ENCODE data around the gene TAS2R16. TPM values are rescaled to one million over a fixed set of nuclear protein-coding genes. Genes with fewer than 3 reads are reported as not detected.

Gene TAS2R16
- total RNA-seq, 4 donors from 2014 or later, result not detected

- TF ChIP-seq, protein P1, sequence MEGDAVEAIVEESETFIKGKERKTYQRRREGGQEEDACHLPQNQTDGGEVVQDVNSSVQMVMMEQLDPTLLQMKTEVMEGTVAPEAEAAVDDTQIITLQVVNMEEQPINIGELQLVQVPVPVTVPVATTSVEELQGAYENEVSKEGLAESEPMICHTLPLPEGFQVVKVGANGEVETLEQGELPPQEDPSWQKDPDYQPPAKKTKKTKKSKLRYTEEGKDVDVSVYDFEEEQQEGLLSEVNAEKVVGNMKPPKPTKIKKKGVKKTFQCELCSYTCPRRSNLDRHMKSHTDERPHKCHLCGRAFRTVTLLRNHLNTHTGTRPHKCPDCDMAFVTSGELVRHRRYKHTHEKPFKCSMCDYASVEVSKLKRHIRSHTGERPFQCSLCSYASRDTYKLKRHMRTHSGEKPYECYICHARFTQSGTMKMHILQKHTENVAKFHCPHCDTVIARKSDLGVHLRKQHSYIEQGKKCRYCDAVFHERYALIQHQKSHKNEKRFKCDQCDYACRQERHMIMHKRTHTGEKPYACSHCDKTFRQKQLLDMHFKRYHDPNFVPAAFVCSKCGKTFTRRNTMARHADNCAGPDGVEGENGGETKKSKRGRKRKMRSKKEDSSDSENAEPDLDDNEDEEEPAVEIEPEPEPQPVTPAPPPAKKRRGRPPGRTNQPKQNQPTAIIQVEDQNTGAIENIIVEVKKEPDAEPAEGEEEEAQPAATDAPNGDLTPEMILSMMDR (IDR thresholded peaks at IDR 0.05; ENCODE audit: low read depth), result no peak
These were observed 30.8 kb upstream of the TAS2R16 start for GRCh38 chr7:123026251-123026650.

DNA sequence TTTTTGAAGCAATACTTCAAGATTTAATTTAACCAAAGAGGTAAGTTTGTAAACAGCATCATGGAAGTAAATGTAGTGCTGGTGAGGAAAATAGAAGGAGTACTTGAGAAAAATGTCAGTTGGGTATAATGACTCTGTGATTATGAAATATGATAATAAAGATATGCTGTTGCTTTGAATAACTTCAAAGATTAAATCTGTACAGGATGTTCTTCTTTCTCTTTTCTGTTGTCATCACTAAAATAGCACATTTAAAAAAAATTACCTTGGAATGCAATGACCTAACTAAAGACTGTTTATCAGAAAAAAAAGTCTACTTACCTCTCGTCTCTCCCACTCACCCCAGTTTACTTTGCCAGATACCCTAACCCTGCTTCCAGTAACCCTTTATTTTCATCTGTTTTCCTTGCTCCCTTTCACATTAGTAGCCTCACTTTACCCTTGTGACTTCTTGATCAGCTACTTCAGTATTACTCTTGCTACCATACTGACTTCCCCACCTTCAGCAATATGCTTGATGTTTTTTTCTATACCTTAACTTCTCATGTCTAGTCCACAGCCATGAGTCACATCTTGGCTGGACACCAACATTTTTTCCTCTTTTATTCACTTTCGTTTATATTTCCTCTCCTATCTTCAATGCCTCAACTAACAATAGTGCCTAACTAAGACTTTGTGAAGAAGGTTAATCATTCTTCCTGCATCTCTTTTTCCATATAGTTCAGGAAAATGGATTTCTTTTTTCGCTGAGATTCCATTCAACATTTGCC lies 29.7 kb upstream of the TAS2R16 start:
- TF ChIP-seq, protein P1 (IDR thresholded peaks at IDR 0.05; ENCODE audit: low read depth), result no peak

DNA sequence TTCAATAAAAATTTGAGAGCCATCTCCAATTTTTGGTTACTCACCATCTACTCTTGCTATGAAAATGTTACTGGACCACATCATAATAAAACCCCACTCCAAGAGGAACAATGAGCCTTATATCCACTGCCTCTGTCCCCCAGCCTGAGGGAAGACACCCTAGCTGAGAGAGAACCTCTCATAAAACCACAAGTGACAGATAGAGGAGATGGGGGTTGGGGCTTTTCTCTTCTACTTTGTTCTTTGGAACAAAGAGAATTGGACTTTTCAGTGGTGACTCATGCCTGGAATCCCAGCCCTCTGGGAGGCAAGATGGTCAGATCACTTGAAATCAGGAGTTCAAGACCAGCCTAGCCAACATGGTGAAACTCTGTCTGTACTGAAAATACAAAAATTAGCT lies 27.6 kb upstream of the TAS2R16 start:
- TF ChIP-seq, protein P1 (IDR thresholded peaks at IDR 0.05; ENCODE audit: low read depth), result no peak

DNA sequence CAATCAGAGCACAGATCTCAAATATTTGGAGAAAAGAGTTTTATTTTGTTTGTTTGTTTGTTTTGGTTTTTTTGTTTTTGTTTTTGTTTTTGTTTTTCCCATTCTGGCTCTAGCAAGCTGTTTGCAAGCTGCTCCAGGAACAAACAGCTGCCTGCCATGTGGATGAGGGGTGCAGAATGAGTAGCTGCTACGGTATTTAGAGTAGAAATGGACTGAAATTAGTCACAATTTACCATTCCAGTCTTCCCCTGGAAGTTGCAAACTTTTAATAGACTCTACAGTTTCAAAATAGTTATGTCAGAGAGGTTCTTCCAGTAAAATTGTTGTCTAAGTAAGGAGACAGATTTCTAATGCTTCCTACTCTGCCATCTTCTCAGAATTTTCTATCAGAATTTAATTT lies 27.1 kb upstream of the TAS2R16 start:
- TF ChIP-seq, protein P1 (IDR thresholded peaks at IDR 0.05; ENCODE audit: low read depth), result no peak

- TF ChIP-seq, protein P1 (IDR thresholded peaks at IDR 0.05; ENCODE audit: low read depth), result no peak
These were observed 16.9 kb upstream of the TAS2R16 start for GRCh38 chr7:123012435-123012834.

DNA sequence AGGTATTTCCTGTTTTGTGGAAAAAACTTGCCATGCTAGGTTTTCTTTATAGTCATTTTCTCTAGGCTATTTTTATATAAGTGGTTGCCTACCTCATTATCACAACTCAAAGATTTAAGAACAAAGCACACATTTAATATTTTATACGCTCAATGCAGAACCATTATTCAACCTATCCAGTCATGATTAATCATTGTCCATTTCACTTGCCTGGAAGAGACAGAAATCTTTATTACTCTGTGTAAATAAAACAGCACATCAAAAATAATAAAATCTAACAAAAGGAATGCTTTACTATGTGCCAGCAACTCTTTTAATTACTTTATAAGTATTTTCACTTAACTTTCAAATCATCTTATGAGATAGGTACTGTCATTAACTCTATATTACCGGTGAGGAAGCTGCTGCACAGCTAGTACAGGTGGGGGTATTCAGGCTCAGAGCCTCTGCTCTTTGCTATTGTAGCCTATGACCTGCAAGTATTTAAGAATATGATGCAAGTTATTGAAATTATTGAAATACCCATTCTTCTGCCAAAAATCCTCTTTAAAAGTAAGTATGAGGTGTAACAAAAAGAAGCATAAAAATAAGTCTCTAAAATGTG lies 16.4 kb upstream of the TAS2R16 start:
- TF ChIP-seq, protein P1 (IDR thresholded peaks at IDR 0.05; ENCODE audit: low read depth), result no peak

DNA sequence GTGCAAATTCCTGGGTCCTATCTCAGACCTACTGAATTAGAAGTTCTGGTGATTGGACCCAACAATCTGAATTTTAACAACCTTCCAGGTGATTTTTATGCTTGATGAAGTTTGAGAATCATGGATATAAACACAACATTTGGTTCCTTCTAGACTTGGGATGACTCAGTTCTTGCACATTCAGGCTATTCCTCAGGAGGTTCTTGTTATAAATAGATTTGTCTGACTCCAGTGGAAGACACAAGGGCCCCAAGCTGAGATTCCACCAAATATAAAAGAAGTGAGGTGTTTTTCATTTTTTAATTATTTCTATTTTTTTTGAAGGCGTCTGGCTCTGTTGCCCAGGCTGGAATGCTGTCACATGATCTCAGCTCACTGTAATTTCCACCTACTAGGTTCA lies 9.4 kb upstream of the TAS2R16 start:
- TF ChIP-seq, protein P1 (IDR thresholded peaks at IDR 0.05; ENCODE audit: low read depth), result no peak

All from subcutaneous adipose tissue (tissue), 4 donors.